H1 (cell line): Measurements from ENCODE around the gene ETFB. TPM values are rescaled to one million over a fixed set of nuclear protein-coding genes. Genes with fewer than 3 reads are reported as not detected.

ENCODE experiments used
- ATF2 ChIP-seq: IDR thresholded peaks from 2 replicates; pipeline ENCODE4 v1.6.1; 2012; ENCODE audit warnings: low read length, inconsistent platforms
- ATF3 ChIP-seq: IDR thresholded peaks from 2 replicates; pipeline ENCODE4 v1.6.1; 2011; ENCODE audit warnings: low read depth, mild to moderate bottlenecking, low read length; ENCODE audit not compliant: insufficient read depth
- CTBP2 ChIP-seq: IDR thresholded peaks from 2 replicates; pipeline ENCODE4 v1.7.0; 2011; ENCODE audit warnings: borderline replicate concordance, mild to moderate bottlenecking, moderate library complexity, mixed read lengths, low read length; ENCODE audit not compliant: insufficient read depth, insufficient read length
- KDM4A ChIP-seq: IDR thresholded peaks from one replicate; pipeline ENCODE4 v1.7.1; 2012; ENCODE audit warnings: low read depth, mild to moderate bottlenecking, moderate library complexity, low read length, inconsistent platforms; ENCODE audit not compliant: severe bottlenecking
- PHF8 ChIP-seq: fragments of 200-600 bp; sonication (generic); conservative IDR thresholded peaks from 2 replicates; pipeline ENCODE4 v1.7.1; 2012; ENCODE audit warnings: low read depth, mild to moderate bottlenecking, inconsistent platforms, low read length, moderate library complexity
- POLR2AphosphoS5 ChIP-seq: IDR thresholded peaks from 2 replicates; pipeline ENCODE4 v1.6.1; 2011; ENCODE audit warnings: low read depth, low read length
- polyA plus RNA-seq, 7 experiments: library from polyadenylated mRNA; depleted of rRNA in 3 of 7; stranded (reverse) in 5 of 7; unstranded in 2 of 7; fragments of >200 nt in 5 of 7; fragments of 200-250 nt in 2 of 7; gene quantifications; 1 replicate in 5 of 7; 2 replicates in 1 of 7; 4 replicates in 1 of 7; pipeline versions ENCODE4 v1.2.1 to v1.2.3, GENCODE V29; 2011 to 2013; ENCODE audit warnings: missing spikeins in 2 of 7, mixed read lengths in 2 of 7
- total RNA-seq: library from RNA; stranded (reverse); fragmentation: NEBNext Ultra II Directional; extraction: Animal tissue kit (Norgen Biotek cat#: 25700); gene quantifications from 2 replicates; pipeline ENCODE4 v1.2.1, GENCODE V29; 2021
- TF ChIP-seq, protein P1 (sequence below): fragments of 300-600 bp; sonication (generic); IDR thresholded peaks from 2 replicates; pipeline ENCODE4 v1.7.1; 2012; ENCODE audit warnings: low read length, moderate library complexity, mild to moderate bottlenecking, inconsistent platforms; ENCODE audit not compliant: insufficient replicate concordance

The ETFB gene
- total and polyA plus RNA-seq, 2 of the 8 experiments (the other 6 are each of a cell fraction or from before 2014, with no cell fraction given), result 40.0 to 66.5 TPM

DNA sequence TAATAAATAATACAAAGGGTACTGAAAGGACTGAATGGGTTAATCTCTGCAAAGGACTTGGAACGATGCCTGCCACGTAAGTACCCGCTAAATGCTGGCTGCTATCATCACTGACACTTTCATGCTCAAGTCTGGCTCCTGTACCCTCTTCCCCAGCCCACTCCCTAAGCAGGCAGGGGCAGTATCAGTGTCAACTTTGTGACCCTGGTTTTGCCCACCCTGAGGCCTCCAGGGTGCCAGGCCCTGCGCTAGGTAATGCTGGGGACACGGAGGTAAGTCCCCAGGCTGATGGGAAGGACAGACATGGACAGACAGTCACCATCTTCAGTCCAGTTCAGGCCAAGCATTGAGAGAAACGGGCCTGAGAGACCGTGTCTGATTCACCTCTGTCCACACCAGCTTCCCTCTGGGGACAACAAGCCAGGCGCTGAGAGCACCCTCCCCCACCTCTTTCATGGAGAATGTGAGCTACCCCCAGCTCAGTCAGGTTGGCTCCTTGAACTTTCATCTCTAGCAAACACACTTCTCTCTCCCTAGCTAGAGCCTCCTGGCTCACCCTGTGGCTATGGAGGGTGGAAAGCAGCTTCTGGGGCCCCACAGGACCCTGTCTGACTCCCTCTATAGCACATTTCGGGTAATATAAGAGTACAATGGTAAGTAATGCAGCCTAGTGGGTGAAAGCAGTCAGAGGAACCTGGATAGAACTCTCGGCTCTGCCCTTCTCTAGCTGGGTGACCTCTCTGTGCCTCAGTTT, 800 bp downstream of the ETFB start (continued):
- TF ChIP-seq, protein P1, sequence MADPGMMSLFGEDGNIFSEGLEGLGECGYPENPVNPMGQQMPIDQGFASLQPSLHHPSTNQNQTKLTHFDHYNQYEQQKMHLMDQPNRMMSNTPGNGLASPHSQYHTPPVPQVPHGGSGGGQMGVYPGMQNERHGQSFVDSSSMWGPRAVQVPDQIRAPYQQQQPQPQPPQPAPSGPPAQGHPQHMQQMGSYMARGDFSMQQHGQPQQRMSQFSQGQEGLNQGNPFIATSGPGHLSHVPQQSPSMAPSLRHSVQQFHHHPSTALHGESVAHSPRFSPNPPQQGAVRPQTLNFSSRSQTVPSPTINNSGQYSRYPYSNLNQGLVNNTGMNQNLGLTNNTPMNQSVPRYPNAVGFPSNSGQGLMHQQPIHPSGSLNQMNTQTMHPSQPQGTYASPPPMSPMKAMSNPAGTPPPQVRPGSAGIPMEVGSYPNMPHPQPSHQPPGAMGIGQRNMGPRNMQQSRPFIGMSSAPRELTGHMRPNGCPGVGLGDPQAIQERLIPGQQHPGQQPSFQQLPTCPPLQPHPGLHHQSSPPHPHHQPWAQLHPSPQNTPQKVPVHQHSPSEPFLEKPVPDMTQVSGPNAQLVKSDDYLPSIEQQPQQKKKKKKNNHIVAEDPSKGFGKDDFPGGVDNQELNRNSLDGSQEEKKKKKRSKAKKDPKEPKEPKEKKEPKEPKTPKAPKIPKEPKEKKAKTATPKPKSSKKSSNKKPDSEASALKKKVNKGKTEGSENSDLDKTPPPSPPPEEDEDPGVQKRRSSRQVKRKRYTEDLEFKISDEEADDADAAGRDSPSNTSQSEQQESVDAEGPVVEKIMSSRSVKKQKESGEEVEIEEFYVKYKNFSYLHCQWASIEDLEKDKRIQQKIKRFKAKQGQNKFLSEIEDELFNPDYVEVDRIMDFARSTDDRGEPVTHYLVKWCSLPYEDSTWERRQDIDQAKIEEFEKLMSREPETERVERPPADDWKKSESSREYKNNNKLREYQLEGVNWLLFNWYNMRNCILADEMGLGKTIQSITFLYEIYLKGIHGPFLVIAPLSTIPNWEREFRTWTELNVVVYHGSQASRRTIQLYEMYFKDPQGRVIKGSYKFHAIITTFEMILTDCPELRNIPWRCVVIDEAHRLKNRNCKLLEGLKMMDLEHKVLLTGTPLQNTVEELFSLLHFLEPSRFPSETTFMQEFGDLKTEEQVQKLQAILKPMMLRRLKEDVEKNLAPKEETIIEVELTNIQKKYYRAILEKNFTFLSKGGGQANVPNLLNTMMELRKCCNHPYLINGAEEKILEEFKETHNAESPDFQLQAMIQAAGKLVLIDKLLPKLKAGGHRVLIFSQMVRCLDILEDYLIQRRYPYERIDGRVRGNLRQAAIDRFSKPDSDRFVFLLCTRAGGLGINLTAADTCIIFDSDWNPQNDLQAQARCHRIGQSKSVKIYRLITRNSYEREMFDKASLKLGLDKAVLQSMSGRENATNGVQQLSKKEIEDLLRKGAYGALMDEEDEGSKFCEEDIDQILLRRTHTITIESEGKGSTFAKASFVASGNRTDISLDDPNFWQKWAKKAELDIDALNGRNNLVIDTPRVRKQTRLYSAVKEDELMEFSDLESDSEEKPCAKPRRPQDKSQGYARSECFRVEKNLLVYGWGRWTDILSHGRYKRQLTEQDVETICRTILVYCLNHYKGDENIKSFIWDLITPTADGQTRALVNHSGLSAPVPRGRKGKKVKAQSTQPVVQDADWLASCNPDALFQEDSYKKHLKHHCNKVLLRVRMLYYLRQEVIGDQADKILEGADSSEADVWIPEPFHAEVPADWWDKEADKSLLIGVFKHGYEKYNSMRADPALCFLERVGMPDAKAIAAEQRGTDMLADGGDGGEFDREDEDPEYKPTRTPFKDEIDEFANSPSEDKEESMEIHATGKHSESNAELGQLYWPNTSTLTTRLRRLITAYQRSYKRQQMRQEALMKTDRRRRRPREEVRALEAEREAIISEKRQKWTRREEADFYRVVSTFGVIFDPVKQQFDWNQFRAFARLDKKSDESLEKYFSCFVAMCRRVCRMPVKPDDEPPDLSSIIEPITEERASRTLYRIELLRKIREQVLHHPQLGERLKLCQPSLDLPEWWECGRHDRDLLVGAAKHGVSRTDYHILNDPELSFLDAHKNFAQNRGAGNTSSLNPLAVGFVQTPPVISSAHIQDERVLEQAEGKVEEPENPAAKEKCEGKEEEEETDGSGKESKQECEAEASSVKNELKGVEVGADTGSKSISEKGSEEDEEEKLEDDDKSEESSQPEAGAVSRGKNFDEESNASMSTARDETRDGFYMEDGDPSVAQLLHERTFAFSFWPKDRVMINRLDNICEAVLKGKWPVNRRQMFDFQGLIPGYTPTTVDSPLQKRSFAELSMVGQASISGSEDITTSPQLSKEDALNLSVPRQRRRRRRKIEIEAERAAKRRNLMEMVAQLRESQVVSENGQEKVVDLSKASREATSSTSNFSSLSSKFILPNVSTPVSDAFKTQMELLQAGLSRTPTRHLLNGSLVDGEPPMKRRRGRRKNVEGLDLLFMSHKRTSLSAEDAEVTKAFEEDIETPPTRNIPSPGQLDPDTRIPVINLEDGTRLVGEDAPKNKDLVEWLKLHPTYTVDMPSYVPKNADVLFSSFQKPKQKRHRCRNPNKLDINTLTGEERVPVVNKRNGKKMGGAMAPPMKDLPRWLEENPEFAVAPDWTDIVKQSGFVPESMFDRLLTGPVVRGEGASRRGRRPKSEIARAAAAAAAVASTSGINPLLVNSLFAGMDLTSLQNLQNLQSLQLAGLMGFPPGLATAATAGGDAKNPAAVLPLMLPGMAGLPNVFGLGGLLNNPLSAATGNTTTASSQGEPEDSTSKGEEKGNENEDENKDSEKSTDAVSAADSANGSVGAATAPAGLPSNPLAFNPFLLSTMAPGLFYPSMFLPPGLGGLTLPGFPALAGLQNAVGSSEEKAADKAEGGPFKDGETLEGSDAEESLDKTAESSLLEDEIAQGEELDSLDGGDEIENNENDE, result no peak
- TF ChIP-seq PHF8, result 0 out of 2 replicates have a peak, but pooled peaks have one; percentile 6
- peak; percentile 11 for TF ChIP-seq KDM4A
- TF ChIP-seq POLR2AphosphoS5, result no peak
- no peak for TF ChIP-seq ATF2
- no peak for TF ChIP-seq CTBP2
- no peak for TF ChIP-seq ATF3
